K562 treated with DMSO at 1 percent for 4 hours (cell line): ENCODE measurements around the gene CD274. TPM values are rescaled to one million over a fixed set of nuclear protein-coding genes. Genes with fewer than 3 reads are reported as not detected.

Experiments used
- total RNA-seq: library from RNA; unstranded; fragments of 300-600 nt; gene quantifications from 2 replicates; pipeline ENCODE4 v1.2.3, GENCODE V29; 2022; ENCODE audit not compliant: insufficient read depth

Gene CD274
- total RNA-seq, result 0.17 and 0.33 TPM in 2 replicates

DNA sequence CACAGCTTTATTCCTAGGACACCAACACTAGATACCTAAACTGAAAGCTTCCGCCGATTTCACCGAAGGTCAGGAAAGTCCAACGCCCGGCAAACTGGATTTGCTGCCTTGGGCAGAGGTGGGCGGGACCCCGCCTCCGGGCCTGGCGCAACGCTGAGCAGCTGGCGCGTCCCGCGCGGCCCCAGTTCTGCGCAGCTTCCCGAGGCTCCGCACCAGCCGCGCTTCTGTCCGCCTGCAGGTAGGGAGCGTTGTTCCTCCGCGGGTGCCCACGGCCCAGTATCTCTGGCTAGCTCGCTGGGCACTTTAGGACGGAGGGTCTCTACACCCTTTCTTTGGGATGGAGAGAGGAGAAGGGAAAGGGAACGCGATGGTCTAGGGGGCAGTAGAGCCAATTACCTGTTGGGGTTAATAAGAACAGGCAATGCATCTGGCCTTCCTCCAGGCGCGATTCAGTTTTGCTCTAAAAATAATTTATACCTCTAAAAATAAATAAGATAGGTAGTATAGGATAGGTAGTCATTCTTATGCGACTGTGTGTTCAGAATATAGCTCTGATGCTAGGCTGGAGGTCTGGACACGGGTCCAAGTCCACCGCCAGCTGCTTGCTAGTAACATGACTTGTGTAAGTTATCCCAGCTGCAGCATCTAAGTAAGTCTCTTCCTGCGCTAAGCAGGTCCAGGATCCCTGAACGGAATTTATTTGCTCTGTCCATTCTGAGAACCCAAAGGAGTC is at the start of gene CD274:
Gene CD274 (plus strand): TSS at position 184 of the 733 bp plus-strand sequence. CDS start 5,572 bp downstream, outside the sequence.

DNA sequence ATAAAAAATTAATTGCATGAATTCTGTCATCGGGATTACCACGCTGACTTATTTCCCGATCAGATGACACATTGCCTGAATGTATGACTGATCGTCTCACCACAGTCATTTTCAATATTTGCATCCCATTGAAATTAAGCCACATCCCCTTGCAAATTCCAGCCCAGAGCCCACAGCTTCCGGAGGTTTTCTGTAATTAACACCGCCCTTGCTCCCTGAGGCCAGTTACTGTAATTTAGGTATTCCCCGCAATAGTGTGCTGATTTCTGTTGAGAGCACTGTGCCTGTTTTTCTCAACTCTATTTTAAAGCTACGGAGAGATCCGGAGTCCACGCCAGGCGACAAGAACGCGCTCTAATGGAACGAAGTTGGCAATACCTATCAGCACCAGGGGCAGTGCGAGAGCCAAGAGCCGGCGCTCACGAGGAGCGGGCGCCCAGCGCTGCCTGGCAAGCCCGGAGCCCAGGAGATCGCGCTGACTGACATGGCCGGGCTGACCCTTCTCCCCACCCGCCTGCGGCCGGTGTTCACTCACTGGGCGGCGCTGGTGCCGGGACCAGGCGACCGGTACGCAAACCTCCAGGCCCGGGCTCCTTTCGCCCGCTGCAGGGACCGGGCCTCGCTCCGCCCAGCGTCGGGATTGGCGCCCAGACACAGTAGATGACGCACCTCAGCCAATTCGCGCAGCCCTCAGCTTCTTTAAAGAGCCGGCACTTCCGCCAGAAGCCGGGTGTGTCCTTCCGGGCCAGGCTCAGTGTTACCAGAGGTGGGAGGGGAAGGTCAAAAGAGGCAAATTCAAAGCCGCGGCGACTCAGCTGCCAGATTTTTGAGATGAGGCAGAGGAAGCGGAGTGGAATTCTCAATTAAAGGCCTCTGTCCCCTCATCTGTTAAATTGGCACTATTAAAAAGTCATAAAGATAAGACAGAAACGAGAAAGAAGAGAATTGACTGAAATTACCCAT is 12.8 kb upstream of the CD274 start, which contains the start of gene PLGRKT:
Gene PLGRKT (minus strand): TSS at position 672 of the 963 bp plus-strand sequence. CDS start 5,948 bp downstream, outside the sequence.

DNA sequence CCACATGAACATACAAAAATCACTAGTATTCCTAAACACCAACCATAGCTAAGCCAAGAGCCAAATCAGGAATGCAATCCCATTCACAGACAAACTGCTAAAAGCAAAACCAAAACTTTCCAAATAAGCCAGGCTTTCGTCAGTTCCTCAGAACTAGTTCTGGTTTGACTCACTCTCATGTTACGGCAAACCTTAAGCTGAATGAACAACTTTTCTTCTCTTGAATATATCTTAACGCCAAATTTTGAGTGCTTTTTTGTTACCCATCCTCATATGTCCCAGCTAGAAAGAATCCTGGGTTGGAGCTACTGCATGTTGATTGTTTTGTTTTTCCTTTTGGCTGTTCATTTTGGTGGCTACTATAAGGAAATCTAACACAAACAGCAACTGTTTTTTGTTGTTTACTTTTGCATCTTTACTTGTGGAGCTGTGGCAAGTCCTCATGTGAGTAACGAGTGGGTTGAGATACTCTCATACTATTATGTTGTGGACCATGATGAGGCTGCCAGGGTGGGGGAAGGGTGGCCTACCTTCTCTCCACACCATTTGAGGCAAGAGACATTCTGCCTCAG is 60.1 kb downstream of the CD274 start, which contains the start of gene PDCD1LG2:
Gene PDCD1LG2 (plus strand): TSS at position 172 of the 572 bp plus-strand sequence. CDS start 12,016 bp downstream, outside the sequence.

Other genes starting within 250 kb of the CD274 start
- not detected in 2 replicates for gene INSL4, start 219.1 kb upstream of the CD274 start, total RNA-seq
- not detected in 2 replicates for gene RLN2, start 145.8 kb upstream of the CD274 start, total RNA-seq
- gene RLN1, start 110.7 kb upstream of the CD274 start, total RNA-seq, result not detected in 2 replicates
- 4.7 and 5.9 TPM in 2 replicates for gene PLGRKT, start 12.6 kb upstream of the CD274 start, total RNA-seq
- gene PDCD1LG2, start 60.0 kb downstream of the CD274 start, total RNA-seq, result not detected in 2 replicates
- 4.4 and 7.6 TPM in 2 replicates for gene RIC1, start 178.6 kb downstream of the CD274 start, total RNA-seq